Measurements from ENCODE around the gene EDIL3.

DNA sequence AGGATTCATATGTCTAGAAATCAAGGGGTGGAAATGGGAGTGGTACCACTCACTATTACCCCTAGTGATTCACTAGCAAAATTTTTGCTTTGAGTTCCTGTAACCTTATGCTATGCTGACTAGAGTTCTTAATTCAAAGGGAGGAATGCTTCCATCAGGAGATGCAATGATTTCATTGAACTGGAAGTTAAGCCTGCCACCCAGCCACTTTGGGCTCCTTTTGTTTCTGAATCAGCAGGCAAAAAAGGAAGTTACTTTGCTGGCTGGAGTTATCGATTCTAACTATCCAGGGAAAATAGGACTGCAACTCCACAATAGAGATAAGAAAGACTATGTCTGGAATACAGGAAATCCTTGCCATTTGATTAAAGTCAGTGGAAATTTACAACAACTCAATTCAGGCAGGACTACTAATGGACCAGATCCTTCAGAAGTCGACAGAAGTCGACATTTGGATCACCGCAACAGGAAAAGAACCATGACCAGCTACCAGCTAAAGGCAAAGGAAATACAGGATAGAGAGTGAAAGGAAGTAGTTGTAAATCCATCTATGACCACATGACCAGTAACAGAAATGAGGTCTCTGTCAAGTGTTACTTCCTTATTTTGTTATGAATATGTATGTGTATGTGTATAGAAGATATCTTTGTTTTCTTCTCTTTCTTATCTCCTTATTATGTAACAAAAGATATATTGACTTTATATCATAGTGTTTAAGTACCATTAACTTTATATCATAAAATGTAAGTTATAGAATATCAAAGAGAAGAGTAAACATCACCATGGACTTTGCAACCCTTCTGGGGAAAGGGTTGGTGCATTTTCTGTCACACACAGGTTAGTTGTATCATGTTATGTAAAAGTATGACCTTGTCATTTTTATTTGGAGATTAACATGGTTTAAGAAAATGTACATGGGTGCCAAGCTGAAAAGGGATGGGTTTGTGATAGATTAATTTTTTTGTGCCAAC, 465.3 kb downstream of the EDIL3 start:
- no peak for TF ChIP-seq POLR2A (IDR thresholded peaks at IDR 0.05; ENCODE audit: low read depth, low read length)
- no peak for TF ChIP-seq TAF1 (IDR thresholded peaks at IDR 0.05; ENCODE audit: borderline replicate concordance, low read depth, low read length)
